NK-92 (cell line): Measurements from ENCODE around the gene ANKRD35.

Experiments
- DNase-seq: peaks from one replicate; lab custom pipeline; 2025; ENCODE audit not compliant: unreplicated experiment; lab: John Stamatoyannopoulos, UW

Gene ANKRD35

DNA sequence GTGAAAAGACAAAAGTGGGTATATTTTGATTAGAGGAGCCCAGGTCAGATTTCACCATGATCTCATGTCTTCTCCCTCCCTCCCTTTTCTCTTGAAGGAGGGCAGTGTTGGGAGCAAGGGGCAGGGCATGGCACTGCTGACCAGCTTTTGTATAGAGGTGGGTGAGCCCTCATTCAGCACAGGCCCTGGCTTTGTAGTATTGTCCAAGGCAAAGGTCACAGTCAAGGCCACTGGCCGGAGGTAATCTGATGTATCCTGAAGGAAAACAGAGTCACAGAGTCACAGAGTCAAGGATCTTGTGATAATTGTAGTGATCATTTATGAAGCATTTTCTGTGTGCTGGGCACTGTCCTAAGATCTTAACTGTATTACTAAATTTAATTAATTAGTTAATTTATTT is 12.3 kb upstream of the ANKRD35 start:
- no peak for DNase-seq

DNA sequence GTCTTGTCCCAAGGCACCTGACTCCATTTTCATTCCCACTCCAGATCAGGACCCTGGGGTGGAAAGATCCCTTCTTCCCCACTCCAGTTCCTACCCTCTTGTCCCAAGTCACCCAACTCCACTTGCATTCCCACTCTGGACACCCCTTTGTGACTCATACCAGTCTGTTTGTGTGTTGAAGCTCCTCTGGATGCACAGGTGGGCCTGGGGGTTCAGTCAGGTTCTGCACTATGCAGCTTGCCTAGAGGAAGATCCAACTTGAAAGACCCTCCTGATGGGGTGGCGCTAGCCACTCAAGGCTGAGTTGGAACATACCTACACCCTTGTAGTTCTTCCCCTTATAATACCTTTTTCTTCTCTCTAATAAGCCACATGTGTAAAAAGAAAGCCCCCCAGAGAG is 9.8 kb upstream of the ANKRD35 start:
- DNase-seq, result no peak

DNA sequence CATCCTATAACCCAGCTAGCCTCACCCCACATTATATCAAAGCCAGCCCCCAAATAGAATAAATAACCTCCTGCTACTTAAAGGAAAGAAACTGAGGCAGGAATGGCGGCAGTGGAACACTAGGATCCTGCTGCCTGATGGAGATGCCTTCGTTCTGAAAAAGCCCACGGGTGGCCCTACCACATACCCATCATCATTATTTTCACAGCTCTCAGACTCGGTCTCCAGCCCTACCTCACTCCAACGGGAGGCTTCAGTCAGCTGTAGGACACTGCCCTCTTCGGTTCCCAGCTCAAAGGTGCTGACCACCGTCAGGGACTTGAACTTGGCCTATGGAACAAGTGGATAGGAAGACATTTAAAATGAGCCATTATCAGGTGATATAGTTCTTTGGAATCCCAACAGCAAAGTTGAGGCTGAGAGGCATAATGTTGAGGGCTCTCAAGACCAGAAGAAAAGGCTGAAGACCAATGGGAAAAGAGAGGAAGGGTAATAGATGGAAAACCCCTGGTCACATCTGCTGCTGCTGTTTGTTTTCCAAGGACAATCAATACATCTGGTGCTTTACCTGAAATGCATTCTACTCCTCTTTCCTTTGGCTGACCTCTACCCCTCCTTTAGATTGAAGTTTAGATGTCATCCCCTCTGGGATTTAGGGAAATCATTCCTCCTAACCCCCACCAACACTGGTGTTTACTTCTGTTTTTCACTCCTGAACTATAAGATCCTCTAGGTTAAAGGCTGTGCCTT is 7.8 kb upstream of the ANKRD35 start:
- DNase-seq, result no peak

DNA sequence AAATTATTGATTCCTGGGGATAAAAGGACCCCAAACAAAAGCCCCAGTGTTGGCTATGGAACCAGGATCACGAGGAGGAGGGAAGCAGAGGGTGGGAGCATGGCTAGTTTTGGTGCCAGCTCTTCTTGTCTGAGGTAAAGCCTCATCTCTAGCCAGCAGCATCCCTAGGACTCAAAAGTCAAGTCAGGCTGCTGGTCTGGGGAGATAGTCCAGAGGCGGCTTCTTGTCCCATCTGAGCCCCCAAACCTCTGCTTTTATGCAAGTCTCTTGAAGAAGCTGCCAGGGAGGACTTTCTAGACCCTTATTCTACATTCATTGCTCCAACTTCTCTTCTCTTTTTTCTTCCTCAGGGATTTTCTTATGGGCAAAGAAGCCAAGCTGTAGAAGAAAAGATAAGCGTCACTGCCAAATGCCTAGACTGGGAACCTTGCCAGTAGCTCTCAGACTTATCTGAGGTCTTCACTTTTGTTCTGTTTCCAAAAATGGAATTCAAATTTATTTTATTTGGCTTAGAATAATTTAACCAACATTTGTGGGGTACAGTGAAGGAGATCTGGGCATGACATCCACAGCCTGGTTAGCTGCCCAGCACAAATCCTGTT is 6.9 kb upstream of the ANKRD35 start:
- DNase-seq, result no peak

DNA sequence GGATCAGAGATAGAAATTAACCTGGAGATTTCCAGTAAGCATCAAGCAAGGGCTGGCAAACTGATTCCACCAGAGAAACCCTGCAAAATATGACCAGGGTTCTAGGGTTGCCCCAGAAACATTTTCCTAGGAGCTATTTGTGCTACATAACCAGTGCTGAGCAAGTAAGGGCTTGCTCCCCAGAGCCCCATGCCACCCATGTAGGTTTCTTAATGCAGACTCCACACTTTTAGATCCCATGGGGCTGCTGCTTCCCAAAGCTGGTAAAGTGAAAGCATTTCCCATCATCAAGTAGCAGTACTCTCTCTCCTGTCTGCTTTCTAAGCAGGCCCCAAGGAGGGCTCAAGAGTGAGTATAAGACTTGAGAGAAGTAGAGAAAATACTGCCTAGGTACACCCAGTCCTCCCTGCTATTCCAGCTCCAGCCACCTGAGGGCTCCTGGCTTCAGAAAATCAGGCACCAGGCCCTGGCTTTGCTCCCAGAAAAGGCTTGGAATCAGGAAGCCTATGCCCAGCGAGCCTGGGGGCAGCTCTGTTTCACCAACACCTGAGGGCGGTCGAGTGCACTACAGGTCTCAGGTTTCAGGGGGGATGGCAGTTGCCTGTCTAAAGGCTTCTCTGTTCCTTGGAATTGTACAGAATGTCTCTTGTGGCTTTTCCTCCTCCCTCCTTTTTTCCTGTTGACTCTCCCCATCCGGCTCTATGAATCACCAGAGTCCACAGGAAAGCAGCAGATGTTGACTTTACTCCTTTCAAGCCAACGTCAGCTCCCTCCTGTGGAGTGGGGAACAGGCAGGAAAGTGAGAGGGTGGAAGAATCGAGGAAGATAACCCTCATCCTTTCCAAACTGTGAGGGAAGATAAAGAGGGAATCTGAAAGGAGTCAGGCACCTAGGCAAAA is 6.2 kb upstream of the ANKRD35 start:
- DNase-seq, result no peak

DNA sequence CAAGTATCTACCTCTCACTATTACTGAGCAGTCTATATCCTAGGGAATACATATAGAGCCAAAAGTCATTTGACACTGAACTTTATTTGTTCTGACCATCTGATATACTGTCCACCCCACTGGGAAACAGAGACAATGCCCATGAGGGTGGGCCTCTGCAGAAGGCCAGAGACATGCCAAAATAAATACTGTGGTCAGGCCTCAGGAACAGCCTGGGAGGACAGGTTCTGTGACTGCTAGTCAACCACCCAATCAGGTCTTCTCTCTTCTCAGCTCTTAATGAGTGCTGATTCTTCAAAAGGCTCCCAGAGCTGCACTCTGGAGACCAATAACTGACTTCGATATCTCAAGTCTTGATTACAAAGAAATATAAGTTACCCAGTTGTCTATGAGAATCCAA is 5.5 kb upstream of the ANKRD35 start:
- no peak for DNase-seq

DNA sequence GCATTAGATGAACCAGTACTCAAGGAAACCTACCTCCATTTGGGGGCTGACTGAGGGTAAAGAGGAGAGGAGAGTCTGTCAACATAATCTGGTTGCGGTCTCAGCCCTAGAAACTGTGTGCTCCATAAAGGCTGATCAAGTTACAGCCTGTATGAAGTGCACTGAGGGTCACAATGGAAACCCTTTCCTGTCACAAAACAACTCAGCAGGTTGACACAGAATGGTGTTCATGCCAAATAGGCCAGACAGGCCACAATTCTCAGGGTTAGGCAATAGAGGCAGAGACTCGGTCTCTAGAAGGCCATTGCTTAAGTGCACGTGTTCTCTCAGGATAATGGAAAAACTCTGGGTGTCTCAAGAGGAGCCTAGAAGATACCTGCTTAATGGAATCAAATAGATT is 4.1 kb upstream of the ANKRD35 start:
- no peak for DNase-seq

DNA sequence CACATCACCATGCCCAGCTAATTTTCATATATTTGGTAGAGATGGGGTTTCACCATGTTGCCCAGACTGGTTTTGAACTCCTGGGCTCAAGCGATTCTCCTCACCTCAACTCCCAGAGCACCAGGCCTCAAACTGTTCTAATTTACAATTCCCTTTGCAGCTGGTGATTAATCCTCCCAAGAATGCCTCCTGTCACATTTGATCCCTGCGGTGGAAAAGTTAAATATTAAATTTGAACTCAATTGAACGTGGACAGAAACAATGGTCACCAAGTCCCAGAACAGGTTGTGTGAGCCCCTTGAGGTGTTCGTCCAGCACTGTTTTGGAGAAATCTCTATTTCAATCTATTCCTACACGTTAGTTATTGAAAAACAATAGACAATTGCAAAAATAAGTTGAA is 2.0 kb upstream of the ANKRD35 start:
- DNase-seq, result no peak

DNA sequence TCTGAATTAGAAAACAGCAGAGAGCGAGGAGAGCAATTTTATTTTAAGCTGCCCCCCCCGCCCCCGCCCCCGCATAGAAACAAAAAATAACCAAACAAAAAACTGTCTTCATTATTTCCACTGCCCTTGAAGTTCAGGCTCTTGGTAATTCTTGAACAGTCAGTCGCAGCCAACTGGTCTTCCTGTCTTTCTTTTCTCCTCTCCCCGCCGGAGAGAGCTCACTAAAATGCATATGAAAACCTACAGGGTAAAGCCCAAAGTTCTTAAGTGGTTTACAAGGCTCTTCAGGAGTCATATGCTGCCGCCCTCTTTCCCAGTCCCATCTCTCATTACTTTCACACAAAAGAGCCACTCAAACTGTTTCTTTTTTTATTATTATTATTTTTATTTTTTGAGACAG is 1.1 kb upstream of the ANKRD35 start:
- no peak for DNase-seq

DNA sequence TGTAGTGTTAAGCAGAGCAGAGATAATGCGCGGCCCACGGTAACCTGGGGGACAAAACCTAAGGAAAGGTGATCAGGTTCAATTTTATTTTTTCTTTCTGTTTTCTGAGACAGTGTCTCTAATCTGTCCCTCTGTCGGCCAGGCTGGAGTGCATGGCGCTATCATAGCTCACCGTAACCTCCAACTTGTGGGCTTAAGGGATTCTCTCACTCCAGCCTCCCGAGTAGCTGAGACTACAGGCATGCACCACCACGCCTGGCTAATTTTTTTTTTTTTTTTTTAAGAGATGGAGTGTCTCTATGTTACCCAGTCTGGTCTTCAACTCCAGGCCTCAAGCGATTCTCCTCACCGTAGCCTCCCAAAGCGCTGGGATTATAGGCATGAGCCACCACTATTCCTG is 724 bp upstream of the ANKRD35 start:
- no peak for DNase-seq

DNA sequence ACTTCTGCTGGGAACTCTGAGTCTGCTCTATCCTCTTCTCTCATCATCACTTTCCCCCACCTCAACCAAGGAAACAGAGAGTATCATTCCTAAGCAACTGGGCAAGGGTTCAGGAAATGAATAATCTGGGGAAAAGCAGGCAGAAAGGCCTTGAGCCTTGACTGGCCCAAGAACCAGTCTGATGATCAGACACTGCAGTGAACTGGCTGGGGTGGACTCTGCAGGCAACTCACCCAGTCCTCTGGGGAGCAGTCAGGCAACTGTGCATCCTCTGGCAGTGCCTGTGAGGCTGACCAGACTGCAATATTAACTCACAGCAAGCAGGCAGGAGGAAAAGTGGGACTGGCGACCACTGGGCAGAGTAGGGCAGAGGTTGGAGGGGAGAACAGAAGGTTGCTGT is 991 bp downstream of the ANKRD35 start:
- no peak for DNase-seq

DNA sequence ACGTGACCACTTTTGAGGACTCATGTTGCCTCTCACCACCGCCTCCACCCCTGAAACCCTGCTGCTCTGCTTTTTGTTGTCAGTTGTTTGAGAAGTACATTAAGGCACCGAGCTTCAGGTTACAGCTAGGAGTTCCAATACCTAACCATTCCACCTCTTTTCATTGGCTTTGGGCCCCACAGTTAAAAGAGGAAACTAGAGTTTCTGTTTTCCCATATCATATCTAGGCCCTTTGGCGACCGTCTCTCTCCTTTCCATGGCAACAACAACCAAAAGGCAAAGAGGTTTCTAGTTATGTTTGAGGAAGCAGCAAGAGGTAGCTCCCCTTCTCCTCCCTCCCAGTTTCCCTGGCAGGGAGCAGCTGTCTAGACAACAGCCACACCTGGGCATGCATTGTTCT is 5.9 kb downstream of the ANKRD35 start:
- DNase-seq, result no peak

DNA sequence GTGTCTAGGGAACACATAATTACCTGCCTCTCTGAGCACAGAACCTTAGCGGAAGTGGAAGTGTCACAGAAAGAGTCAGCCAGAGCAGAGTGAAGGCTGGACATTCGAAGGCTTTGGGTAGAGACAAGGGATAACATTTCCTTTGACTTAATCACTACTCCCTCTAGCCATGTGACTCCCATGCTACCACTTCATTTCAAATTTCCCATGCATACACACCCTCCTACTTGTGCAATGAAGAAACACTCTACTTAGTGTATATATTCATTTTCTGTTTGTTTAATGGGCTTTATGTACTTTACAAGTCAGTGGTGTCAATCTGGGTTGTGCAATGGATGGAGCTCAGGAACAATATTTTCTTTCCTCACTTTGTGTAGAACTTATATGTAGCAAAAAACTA is 6.9 kb downstream of the ANKRD35 start:
- DNase-seq, result no peak

DNA sequence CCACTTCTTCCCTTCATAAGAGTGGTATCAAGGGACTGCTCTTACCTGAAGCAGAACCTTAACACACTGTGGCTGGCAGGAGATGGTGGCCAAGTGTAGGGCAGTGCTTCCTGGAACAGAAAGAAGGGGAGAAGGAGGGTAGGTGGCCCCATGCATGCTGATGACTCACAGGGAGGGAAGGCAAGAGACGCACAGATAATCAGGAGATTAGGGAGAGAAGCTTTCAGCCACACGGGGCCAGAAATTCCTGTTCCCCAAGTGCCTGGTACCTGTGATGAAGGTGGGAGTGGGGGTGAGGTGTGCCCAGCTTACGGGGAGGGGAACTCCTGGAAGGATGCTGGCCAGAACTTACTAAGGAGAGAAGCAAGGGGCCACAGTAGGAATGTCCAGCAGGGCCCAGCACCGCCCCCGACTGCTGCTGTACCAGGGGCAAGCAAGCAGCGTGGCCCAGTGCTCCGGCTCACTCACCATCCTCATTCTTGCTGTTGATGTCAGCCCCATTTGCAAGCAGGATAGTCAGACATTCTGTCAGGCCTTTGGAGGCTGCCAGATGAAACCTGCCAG is 7.7 kb downstream of the ANKRD35 start:
- no peak for DNase-seq

DNA sequence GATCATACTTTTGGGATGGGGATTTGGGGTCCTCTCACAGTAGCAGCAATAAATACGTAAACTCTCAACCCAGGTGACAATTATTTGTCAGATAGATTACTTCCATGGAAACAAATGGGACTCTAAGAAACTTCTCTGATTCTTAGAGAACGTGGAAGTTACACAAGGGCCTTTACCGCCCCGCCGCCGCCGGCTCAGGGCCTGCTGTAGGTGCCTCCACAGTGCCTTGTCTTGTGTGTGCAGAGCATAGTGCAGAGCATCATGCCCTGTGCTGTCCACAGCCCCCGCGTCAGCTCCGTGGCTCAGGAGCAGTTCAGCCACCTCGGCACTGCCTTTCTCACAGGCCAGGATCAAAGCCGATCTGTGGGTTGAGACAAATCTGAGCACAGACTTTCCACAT is 11.0 kb downstream of the ANKRD35 start:
- no peak for DNase-seq

DNA sequence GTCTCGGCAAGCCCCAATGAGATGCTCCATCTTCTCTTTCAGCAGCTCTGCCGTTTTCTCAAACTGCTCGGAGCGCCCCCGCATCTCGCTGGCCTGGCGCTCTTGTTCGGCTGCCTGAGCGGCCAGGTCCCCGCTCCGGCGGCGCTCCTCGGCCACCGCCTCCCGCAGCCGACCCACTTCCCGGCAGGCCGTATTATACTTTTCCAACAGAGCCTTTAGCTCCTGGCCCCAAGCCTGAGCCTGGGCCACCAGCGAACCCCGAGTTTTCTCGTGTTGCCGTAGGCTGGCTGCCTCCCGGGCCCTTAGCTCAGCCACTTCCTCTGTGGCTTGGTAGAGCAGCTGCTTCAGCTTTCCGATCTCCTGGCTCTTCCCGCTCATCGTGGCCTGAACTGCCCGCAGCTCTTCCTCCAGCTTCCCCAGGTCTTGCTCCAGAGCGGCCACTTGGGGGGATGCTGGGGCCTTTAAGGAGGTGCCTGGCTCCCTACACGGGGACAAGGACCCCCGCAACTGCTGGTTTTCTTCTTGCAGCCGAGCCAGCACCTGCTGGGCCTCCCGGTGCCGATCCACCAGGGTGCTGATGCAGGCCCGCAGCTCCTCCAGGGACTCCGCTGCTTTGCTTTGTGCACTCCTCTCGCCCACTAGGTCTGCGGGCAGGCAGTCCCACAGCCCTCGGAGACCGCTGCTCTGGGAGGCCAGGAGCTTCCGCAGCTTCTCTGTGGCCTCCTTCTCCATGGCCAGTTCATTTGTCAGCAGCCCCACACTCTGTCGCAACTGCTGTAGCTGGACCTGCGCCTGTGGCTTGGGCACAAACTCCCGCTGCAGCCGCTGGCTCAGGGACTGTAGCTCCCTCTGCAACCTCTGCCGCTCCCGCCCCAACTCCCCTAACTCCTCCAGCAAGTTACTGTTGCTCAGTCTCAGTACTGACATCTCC is 13.4 kb downstream of the ANKRD35 start:
- no peak for DNase-seq

DNA sequence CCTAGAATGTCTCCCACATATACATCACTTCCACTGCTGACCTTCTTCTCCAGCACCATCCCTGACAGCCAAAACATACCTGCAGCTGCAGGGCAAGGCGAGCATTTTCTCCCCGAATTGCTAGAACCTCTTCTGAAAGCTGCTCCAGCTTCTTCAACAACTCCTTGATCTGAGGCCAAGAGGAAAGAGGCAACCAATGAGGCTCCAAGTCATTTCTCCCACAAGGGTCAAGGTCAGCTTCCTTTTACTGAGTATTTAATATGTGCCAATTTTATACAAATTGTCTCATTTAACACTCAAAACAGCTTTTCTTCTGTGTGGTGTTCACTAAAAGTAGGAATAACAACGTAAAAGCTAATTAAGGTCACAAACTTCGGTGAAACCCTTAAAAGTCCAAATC is 17.4 kb downstream of the ANKRD35 start:
- no peak for DNase-seq

DNA sequence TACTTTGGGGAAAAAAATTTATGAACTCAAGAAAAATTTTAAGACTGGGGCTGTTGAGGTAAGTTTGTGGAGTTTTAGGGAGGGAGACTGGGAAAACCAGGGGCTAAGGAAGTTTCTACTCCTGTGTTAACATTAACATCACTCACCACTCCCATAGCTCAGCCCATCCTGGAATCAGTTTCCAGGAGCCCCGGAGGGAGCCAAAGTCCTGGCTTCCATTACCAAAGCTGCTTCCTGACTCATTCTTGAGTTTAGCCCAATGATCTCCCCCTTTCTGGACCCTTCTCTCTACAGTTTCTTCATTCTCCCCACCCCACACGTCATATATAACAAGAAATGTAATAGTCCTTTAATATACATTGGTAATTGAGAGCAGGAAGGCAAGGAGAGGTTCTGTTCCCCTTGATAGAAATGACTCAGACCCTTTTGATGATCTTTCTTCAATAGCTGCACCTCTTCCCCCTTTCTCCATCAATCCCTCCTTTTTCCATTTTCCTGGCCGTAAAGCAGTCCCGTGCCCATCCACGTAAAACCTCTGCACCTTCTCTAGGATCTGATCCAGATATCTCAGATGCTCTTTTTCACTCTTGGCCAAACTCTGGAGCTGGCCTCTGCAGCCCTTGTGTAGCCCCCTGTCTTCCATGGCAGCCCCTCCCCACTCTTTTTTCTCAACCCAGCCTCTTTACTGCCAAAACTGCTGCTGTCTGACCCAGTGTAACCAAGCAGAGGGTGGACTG is 22.2 kb downstream of the ANKRD35 start:
- no peak for DNase-seq

DNA sequence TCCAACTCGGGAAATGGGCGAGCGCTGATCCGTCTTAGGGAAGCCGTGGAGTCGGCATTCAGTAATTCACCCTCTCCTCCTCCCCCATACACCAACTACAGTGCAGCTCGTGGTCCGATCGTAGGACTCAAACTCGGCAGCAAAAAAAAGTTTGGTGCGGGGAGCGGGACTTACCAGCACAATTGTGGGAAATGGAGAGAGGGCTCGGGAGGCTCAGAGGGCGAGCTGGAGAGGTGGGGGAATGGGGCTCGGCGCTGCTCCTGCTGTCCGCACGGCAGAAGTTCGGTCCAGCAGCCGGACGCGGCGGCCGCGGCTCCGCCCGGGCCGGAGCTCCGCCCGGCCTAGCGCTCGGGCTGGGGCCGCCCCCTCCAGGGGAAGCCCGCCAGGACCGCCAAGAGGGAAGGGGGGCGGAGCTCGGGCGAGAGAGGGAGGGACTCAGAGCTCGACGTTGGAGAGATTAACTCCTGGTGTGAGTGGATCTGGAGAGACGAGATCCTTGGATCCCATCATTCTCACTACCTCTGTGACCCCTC is 26.1 kb downstream of the ANKRD35 start:
- DNase-seq, result no peak
